Measurements from ENCODE around the gene DOCK1. TPM values are rescaled to one million over a fixed set of nuclear protein-coding genes. Genes with fewer than 3 reads are reported as not detected.

The DOCK1 gene
- total RNA-seq, 4 donors from 2014 or later, result 41.1 to 62.4 (median 53.2) TPM

DNA sequence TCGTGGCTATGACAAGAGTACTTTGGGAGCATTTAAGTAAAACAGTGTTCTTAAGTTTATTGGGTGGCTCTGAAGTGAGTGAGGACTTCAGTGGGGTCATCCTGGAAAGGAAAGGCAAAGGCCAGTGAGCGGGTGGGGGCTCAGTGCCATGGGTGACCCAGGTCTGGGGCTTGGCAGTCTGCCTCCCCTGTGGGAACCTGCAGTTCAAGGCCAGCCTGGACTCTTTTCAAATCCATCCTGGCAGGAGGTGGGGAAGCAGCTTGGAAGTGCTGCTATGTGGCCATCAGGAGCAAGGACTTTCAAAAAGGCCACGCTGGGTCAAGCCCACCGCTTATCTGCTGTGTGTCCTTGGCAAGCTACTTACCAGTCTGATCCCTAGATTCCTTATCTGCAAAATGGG is 495.0 kb downstream of the DOCK1 start:
- TF ChIP-seq, protein P1, sequence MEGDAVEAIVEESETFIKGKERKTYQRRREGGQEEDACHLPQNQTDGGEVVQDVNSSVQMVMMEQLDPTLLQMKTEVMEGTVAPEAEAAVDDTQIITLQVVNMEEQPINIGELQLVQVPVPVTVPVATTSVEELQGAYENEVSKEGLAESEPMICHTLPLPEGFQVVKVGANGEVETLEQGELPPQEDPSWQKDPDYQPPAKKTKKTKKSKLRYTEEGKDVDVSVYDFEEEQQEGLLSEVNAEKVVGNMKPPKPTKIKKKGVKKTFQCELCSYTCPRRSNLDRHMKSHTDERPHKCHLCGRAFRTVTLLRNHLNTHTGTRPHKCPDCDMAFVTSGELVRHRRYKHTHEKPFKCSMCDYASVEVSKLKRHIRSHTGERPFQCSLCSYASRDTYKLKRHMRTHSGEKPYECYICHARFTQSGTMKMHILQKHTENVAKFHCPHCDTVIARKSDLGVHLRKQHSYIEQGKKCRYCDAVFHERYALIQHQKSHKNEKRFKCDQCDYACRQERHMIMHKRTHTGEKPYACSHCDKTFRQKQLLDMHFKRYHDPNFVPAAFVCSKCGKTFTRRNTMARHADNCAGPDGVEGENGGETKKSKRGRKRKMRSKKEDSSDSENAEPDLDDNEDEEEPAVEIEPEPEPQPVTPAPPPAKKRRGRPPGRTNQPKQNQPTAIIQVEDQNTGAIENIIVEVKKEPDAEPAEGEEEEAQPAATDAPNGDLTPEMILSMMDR (IDR thresholded peaks at IDR 0.05; ENCODE audit: low read depth), result no peak

DNA sequence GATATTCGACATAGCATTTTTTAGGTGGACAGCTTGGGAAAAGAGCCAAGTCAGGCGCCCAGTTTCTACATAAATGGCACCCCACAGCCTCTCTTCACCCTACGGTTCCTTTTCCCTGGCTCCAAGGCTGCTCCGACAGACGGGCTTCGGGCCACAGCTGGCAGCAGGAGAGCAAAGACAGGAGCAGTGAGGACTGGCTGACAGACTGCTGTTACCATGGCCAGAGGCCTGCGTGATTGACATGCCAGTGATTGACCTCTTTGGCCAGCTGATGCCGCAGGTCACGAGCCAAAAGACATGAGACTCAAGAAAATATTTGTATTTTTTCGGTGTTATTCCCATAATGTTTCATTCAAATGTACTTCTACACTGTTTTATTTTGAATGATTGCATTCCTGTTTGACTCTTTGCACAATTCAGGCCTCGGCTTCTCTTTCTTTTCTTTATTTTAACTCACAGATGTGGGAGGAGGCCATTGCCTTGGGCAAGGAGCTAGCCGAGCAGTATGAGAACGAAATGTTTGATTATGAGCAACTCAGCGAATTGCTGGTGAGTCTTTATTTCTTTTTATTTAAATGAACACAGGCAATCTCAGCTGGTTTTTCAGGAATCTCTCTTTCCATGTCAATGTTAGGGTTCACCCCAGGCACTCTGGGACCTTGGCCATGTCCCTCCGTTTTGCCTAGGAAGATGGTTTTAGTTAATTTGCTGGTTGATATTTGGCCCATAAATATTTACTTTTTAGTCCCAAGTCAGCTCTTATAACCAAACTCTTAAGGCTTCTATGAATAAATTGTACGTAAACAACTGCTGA is 497.6 kb downstream of the DOCK1 start:
- TF ChIP-seq, protein P1 (IDR thresholded peaks at IDR 0.05; ENCODE audit: low read depth), result no peak

DNA sequence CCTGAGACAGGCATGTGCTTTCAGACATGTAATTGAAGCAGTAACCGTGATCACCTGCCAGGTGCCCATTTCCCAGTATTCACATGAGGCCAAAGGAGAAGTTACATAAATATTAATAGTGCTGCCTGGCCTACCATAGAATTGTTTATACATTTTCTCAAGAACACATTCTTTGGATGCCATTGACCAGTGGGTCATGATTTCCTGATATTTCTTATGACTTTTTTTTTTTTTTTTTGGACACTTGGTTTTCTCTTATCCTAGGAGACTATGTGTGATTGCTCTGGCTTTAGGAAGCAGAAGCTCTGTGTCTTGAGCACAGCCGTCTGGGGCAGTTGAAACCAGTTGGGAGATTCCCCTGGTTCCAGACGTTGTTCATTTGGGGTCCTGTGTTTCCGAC is 500.0 kb downstream of the DOCK1 start:
- TF ChIP-seq, protein P1 (IDR thresholded peaks at IDR 0.05; ENCODE audit: low read depth), result no peak

DNA sequence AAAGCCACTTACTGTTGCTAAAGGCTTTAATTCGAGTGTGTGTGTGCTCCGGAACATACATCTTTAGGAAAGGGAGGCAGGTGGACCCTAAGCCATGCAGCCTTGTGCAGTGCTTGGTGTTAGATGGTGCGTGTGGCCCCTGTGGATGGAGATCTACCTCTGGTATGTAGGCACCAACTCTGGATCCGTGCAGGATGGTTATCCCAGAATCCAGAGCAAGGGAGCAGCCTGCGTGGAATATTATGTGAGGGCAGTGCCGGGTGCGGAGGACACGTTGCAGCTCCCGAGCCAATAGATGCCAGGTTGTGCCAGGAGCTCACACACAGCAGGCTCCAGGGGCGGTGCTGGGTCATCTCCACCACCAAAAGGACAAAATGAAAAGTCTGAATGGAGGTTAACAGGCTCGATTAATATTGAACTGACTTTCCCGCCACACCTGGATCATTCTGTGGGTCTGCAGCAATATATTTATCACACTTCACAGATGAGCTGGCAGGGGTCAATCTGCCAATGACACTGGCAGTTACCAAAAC is 500.9 kb downstream of the DOCK1 start:
- TF ChIP-seq, protein P1 (IDR thresholded peaks at IDR 0.05; ENCODE audit: low read depth), result no peak

DNA sequence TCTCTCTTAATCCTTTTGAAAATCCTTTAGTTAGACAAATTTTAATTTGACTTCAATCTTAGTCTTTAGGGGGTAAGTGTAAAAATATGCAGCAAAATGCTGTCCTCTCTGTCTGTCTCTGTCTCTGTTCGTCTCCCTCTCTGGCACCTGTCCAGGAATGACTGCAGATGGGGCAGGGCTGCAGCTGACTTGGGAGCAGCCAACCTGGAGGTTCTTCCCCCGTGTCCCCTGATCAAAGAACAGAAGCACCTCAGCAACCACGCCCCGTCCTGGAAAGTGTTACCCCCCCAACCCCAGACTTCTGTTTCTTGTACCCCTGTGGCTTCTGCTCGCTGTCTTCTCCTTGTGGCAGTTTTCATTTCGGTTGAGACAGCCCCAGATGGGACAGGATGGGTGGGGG is 502.3 kb downstream of the DOCK1 start:
- TF ChIP-seq, protein P1 (IDR thresholded peaks at IDR 0.05; ENCODE audit: low read depth), result no peak

DNA sequence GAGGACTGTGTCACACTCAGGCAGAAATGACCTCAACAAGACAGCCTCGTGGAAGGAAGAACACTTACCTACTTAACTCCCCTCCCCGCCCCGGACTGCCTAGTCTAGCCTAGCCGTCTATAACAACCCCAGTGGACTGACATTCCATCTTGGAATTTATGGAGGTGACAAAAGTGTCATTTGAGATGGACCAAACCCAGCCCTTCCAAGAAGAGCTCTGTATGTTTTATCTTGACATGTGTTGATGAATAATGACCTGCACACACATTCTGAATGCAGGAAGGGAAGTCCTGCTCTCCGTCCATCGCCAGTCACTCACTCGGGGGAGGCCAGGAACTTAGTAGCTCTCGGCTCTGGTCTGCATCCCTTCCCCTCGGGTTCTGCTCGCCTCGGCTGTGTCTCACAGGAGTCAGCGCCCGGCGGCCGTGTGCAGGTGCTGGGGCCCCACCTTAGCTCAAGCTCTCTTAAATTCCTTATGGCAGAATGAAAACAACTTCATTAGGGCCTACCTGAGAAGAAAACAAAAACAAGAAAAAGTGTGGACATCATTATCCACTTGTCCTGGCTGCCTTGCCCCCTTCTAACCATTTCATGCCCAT is 503.0 kb downstream of the DOCK1 start:
- TF ChIP-seq, protein P1 (IDR thresholded peaks at IDR 0.05; ENCODE audit: low read depth), result no peak

DNA sequence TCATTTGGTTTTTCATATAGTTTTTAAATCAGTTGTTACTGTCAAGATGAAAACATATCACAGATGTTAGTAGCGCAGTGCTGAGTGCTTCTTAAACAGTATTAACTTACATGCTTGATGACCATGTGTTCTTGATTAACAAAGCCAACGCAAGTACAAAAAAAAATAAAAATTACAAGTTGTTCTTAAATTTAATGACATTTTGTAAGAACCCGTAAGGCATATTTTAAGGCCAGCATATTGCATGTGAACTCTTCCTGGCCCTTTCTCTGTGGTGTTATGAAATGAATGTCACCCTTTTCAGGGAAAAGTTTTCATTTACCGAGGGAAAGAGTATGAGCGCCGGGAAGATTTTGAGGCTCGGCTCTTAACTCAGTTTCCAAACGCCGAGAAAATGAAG is 503.5 kb downstream of the DOCK1 start:
- TF ChIP-seq, protein P1 (IDR thresholded peaks at IDR 0.05; ENCODE audit: low read depth), result no peak
